Right renal pelvis (tissue), 4 donors: Measurements from ENCODE around the gene LRP1B. TPM values are rescaled to one million over a fixed set of nuclear protein-coding genes. Genes with fewer than 3 reads are reported as not detected.
"Not testable (repeated sequence)": the region's sequence is repeated elsewhere in the genome, so short reads cannot be mapped to it uniquely, and the experiment has no call there.

Source experiments
- DNase-seq, 4 donors: peaks; one replicate each; pipeline ENCODE4 v3.0.0-alpha.2; 2013; ENCODE audit warnings: low read depth in 4 of 4, low spot score in 3 of 4, missing footprints in 1 of 4
- polyA plus RNA-seq, 4 donors: library from polyadenylated mRNA; unstranded; fragments of 120-200 nt; gene quantifications; one replicate each; pipeline ENCODE4 v1.2.1, GENCODE V29; 2013; ENCODE audit not compliant: insufficient read length in 4 of 4

LRP1B gene
- polyA plus RNA-seq, 4 donors, result 0.96 to 1.1 (median 0.99) TPM

GRCh38 chr2:141226560-141226959 lies 904.3 kb downstream of the LRP1B start:
- no peak for DNase-seq

GRCh38 chr2:141207036-141207385 lies 923.8 kb downstream of the LRP1B start:
- no peak for DNase-seq

- no peak for DNase-seq
Measured at GRCh38 chr2:141201016-141201565, 929.7 kb downstream of the LRP1B start.

GRCh38 chr2:141200191-141200590 lies 930.6 kb downstream of the LRP1B start:
- no peak for DNase-seq

- DNase-seq, result no peak
Measured at GRCh38 chr2:141199711-141200110, 931.1 kb downstream of the LRP1B start.

GRCh38 chr2:141195087-141195486 lies 935.7 kb downstream of the LRP1B start:
- no peak for DNase-seq

GRCh38 chr2:141187075-141187439 lies 943.8 kb downstream of the LRP1B start:
- DNase-seq, result no peak

GRCh38 chr2:141186413-141187074 lies 944.3 kb downstream of the LRP1B start:
- no peak for DNase-seq

GRCh38 chr2:141182246-141182645 lies 948.6 kb downstream of the LRP1B start:
- DNase-seq, result no peak

GRCh38 chr2:141169117-141169516 lies 961.7 kb downstream of the LRP1B start:
- DNase-seq, result not testable (repeated sequence)

- no peak for DNase-seq
Measured at GRCh38 chr2:141162314-141162713, 968.5 kb downstream of the LRP1B start.

- no peak for DNase-seq
Measured at GRCh38 chr2:141151611-141152286, 979.1 kb downstream of the LRP1B start.

GRCh38 chr2:141142025-141142424 lies 988.8 kb downstream of the LRP1B start:
- DNase-seq, result no peak

GRCh38 chr2:141137122-141137693 lies 993.6 kb downstream of the LRP1B start:
- DNase-seq, result no peak

GRCh38 chr2:141133883-141134282 lies 996.9 kb downstream of the LRP1B start:
- no peak for DNase-seq

GRCh38 chr2:141125432-141125831 lies 1005.4 kb downstream of the LRP1B start:
- DNase-seq, result no peak

- no peak for DNase-seq
Measured at GRCh38 chr2:141118836-141119235, 1012.0 kb downstream of the LRP1B start.

- no peak for DNase-seq
Measured at GRCh38 chr2:141113301-141113700, 1017.5 kb downstream of the LRP1B start.

- DNase-seq, result no peak
Measured at GRCh38 chr2:141109633-141110032, 1021.2 kb downstream of the LRP1B start.

- no peak for DNase-seq
Measured at GRCh38 chr2:141105763-141106162, 1025.1 kb downstream of the LRP1B start.

GRCh38 chr2:141103216-141103615 lies 1027.6 kb downstream of the LRP1B start:
- no peak for DNase-seq

GRCh38 chr2:141079231-141079630 lies 1051.6 kb downstream of the LRP1B start:
- no peak for DNase-seq
